Hippocampal formation (tissue), 2 donors: ENCODE data around the gene SAMD1.

Source experiments
- DNase-seq, 2 donors: peaks; one replicate each; lab custom pipeline; 2025; lab: John Stamatoyannopoulos, UW

The SAMD1 gene

GRCh38 chr19:14113762-14114414 lies 23.3 kb upstream of the SAMD1 start:
- DNase-seq: no peak

DNA sequence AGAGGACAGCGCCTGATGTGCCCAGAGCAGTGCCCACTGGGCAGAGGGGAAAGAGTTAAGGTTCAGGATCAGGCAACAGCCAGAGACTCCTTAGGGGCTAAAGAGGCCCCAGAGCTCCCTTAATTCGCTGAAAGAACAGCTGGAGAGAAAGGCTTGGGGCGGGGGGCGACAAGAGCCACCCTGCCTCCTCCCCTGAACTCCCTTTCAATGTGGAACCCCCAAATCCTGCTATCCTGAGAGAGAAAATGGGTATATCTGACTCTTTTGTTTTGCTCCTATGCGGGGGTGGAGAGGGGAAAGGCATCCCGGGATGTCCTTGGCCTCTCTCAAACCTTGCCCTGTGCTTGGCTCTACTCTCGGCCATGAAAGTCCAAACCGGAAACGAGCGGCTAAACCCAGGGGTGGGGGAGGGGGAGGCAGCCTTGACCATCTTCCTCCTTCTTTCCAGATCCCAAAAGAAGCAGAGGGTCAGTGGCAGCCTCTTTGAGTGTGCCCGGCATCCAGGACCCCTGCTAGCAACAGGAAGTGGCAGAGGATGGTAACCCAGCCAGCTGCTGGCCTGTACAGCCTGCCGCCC lies 22.3 kb upstream of the SAMD1 start:
- no peak for DNase-seq

- no peak for DNase-seq
Observed at GRCh38 chr19:14112051-14112808, 21.7 kb upstream of the SAMD1 start.

GRCh38 chr19:14111486-14111885 lies 20.9 kb upstream of the SAMD1 start:
- DNase-seq: no peak

DNA sequence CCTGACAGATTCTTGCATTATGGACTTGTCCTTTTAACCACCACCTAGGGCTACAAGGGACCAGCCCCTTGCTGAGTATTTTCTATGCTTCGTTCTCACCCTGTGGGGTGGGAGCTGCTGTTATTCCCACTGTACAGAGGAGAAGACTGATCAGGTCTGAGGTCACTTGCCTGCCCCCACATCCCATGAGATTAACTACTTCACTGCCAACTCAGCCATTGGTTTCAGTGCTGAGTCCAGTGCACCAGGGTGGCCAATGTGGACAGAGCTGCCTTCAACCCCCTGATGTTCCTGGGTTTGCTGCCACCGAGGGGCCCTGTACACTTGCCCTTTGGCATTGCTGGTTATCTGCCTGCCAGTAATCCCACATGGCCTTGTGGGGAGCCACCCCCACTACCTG lies 20.1 kb upstream of the SAMD1 start:
- no peak for DNase-seq

- no peak for DNase-seq
Observed at GRCh38 chr19:14107581-14108461, 17.3 kb upstream of the SAMD1 start.

- no peak for DNase-seq
Observed at GRCh38 chr19:14106840-14107239, 16.3 kb upstream of the SAMD1 start.

DNA sequence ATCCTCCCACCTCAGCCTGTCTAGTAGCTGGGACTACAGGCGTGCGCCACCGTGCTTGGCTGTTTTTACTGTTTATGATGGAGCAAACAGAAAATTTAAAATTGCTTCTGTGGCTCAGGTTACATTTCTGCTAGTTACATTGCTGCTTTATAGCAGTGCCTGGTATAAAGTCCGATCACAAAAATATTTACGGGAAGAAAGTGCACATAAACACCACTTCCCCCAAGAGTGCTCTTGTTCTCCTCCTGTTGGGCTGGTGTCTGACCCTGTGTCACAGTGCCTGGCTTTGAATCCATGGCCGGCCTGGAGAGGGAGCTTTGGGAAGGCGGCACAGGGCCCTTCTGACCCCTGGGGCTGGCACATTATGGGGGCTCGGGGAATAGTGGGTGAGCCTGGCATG lies 15.1 kb upstream of the SAMD1 start:
- DNase-seq: no peak

- DNase-seq: no peak
Observed at GRCh38 chr19:14103310-14103709, 12.8 kb upstream of the SAMD1 start.

DNA sequence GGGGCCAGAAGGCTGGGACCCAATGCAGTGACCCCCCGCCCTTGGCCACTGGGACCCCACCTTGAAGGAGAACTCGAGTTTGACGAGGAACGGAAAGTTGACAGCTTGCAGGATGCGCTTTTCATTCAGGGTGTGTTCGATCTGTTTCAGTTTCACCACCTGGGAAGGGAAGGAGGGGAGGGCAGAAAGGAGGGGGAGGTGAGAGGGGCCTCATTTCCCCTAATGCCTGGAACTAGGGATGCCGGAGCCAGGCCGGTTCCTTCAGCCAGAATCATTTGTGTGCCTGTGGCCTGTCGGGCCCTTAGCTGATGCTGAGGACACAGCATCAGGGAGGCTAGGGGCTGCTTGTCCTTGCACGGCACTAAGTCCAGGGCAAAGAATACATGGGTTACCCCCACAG lies 12.2 kb upstream of the SAMD1 start:
- DNase-seq: no peak

- no peak for DNase-seq
Observed at GRCh38 chr19:14102102-14102696, 11.6 kb upstream of the SAMD1 start.

GRCh38 chr19:14101003-14101545 lies 10.5 kb upstream of the SAMD1 start:
- no peak for DNase-seq

GRCh38 chr19:14097532-14098151 lies 7.1 kb upstream of the SAMD1 start:
- DNase-seq: no peak

DNA sequence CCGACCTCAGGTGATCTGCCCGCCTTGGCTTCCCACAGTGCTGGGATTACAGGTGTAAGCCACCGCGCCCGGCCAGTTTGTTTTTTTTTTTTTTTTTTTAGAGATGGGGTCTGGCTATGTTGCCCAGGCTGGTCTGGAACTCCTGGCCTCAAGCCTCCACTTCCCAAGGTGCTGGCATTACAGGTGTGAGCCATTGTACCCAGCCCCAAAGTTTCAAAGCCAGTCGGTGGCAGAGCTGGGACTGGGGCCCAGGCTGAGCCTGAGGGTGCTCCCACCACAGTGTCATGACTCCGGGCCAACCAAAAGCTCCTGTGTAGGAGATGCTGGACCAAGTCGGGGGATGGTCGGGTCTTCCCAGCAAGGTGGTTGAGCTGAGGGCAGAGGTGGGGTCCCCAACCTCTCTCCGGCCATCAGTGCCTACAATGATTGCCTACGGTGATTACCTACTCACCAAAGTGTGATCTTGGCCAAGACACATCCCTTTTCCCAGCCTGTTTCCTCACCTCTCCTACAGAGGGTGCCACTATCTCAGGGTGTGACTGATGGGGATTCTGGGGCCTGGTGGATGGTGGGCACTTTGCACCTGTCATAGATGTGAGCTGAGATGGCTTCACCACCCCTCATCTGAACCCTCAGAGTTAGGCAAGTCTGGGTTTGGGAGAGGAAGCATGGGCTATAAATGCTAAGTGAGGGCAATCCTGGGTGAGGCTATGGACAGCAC lies 5.9 kb upstream of the SAMD1 start:
- DNase-seq: no peak

GRCh38 chr19:14094854-14095253 lies 4.3 kb upstream of the SAMD1 start:
- no peak for DNase-seq

GRCh38 chr19:14093117-14093823 lies 2.7 kb upstream of the SAMD1 start:
- no peak for DNase-seq

- no peak for DNase-seq
Observed at GRCh38 chr19:14091813-14092462, 1.4 kb upstream of the SAMD1 start.

DNA sequence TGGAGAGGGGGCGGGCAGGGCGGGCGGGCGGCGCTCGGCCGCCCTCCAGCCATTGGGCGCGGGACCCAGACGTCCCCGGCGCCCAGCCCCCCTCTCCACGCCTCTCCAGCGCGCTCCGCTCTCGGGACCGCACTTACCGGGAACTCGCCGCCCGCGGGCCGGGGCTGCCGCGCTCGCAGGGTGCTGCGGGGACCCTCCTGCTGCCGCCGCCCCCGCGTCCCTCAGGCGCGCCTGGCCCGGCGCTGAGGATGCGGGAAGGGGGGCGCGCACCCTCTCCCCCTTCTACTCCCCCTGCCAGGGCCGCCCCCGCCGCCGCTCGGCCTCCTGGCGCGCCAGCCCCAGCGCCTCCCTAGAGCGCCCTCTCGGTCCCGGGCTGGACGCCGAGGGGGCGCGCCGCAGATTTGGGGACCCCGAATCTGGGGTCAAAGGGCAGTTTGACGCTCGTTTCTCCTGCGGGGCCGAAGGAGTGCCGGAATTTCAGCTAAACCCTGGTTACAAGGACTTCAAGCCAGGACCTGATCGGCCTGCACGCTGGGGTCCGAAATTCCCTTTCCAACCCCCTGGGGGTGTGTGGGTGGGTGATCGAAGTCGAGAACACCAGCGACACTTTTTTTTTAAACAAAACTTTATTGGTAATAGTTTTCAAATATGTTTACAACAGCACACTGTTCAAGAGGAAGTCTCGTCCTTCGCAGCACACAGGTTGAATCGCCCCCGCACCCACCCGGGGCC lies 696 bp upstream of the SAMD1 start:
- no peak for DNase-seq
